ENCODE results near the gene SLIT3.

DNA sequence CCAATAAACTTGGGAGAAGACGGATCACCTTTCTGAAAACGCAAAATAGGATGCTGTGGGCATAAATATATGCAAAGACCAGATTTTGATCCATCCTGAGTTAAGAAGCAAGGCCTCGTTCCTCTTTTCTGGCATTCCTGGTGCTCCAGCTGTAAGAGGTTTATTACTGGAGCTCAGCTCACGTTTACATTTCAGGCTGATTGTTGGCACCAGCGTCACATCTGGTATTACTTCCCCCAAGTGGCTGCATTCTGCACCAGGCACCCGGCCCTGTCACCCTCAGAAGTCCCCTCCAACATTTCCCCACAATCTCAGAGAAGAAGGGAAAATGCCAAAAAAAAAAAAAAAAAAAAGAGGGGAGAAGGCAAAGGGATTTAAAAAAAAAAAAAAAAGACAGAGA is 348.7 kb downstream of the SLIT3 start:
- TF ChIP-seq, protein P1, sequence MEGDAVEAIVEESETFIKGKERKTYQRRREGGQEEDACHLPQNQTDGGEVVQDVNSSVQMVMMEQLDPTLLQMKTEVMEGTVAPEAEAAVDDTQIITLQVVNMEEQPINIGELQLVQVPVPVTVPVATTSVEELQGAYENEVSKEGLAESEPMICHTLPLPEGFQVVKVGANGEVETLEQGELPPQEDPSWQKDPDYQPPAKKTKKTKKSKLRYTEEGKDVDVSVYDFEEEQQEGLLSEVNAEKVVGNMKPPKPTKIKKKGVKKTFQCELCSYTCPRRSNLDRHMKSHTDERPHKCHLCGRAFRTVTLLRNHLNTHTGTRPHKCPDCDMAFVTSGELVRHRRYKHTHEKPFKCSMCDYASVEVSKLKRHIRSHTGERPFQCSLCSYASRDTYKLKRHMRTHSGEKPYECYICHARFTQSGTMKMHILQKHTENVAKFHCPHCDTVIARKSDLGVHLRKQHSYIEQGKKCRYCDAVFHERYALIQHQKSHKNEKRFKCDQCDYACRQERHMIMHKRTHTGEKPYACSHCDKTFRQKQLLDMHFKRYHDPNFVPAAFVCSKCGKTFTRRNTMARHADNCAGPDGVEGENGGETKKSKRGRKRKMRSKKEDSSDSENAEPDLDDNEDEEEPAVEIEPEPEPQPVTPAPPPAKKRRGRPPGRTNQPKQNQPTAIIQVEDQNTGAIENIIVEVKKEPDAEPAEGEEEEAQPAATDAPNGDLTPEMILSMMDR (IDR thresholded peaks at IDR 0.05; ENCODE audit: poor library complexity) = no peak
- TF ChIP-seq EZH2 (IDR thresholded peaks at IDR 0.05; ENCODE audit: borderline replicate concordance) (no peak), EZH2phosphoT487 (IDR thresholded peaks at IDR 0.05; ENCODE audit: low read depth, severe bottlenecking, unreplicated experiment) (no peak)
